ENCODE data around the gene SMOC2.

DNA sequence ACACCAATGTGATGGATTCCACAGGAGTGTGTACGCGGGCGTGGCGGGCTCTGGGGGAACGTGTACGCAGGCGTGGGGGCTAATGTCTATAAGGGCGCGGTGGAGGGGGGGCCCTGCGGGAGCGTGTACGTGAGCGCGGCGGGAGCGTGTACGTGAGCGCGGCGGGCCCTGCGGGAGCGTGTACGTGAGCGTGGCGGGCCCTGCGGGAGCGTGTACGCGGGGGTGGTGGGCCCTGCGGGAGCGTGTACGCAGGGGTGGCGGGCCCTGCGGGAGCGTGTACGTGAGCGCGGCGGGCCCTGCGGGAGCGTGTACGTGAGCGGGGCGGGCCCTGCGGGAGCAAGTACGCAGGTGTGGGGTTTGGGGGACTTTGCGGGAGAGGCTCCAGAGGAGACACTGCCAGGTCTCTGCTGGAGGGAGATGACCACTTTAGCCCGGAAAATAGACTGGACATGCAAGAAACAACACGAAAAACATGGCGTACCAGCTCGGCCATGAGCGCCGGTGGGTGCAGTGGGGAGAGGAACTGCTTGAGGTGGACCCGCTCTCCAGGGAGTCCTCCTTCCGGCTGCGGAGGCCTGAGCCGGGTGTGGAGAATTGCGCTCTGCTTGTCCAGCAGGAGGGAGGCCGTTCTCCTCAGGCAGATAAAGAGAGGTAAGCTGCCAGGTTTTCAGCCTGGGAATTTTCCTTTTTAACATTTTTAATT is 27.8 kb upstream of the SMOC2 start:
- TF ChIP-seq ZNF792 (tag by site-specific recombination; IDR thresholded peaks at IDR 0.05) (no peak), BCL11B (tag by site-specific recombination; IDR thresholded peaks at IDR 0.05; ENCODE audit: low read depth) (no peak), ZNF560 (tag by site-specific recombination; IDR thresholded peaks at IDR 0.05; ENCODE audit: borderline replicate concordance) (no peak), ZNF350 (tag by site-specific recombination; IDR thresholded peaks at IDR 0.05) (no peak), ZNF23 (tag by site-specific recombination; IDR thresholded peaks at IDR 0.05; ENCODE audit: borderline replicate concordance) (no peak), ZNF10 (tag by site-specific recombination; IDR thresholded peaks at IDR 0.05) (no peak)
- TF ChIP-seq, protein P1, sequence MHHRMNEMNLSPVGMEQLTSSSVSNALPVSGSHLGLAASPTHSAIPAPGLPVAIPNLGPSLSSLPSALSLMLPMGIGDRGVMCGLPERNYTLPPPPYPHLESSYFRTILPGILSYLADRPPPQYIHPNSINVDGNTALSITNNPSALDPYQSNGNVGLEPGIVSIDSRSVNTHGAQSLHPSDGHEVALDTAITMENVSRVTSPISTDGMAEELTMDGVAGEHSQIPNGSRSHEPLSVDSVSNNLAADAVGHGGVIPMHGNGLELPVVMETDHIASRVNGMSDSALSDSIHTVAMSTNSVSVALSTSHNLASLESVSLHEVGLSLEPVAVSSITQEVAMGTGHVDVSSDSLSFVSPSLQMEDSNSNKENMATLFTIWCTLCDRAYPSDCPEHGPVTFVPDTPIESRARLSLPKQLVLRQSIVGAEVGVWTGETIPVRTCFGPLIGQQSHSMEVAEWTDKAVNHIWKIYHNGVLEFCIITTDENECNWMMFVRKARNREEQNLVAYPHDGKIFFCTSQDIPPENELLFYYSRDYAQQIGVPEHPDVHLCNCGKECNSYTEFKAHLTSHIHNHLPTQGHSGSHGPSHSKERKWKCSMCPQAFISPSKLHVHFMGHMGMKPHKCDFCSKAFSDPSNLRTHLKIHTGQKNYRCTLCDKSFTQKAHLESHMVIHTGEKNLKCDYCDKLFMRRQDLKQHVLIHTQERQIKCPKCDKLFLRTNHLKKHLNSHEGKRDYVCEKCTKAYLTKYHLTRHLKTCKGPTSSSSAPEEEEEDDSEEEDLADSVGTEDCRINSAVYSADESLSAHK (tag by site-specific recombination; IDR thresholded peaks at IDR 0.05): no peak
- TF ChIP-seq, protein P2, sequence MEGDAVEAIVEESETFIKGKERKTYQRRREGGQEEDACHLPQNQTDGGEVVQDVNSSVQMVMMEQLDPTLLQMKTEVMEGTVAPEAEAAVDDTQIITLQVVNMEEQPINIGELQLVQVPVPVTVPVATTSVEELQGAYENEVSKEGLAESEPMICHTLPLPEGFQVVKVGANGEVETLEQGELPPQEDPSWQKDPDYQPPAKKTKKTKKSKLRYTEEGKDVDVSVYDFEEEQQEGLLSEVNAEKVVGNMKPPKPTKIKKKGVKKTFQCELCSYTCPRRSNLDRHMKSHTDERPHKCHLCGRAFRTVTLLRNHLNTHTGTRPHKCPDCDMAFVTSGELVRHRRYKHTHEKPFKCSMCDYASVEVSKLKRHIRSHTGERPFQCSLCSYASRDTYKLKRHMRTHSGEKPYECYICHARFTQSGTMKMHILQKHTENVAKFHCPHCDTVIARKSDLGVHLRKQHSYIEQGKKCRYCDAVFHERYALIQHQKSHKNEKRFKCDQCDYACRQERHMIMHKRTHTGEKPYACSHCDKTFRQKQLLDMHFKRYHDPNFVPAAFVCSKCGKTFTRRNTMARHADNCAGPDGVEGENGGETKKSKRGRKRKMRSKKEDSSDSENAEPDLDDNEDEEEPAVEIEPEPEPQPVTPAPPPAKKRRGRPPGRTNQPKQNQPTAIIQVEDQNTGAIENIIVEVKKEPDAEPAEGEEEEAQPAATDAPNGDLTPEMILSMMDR (tag by site-specific recombination; IDR thresholded peaks at IDR 0.05): no peak

Measured in HEK293 (cell line).